HEK293T (cell line): ENCODE data around the gene CNTLN.
"Not testable (repeated sequence)": the region's sequence is repeated elsewhere in the genome, so short reads cannot be mapped to it uniquely, and the experiment has no call there.

Experiments used
- CTBP1 ChIP-seq: fragments of 450-650 bp; IDR thresholded peaks from 2 replicates; pipeline ENCODE4 v1.6.1; 2016; ENCODE audit warnings: borderline replicate concordance
- FOXM1 ChIP-seq: fragments of 450-650 bp; IDR thresholded peaks from 2 replicates; pipeline ENCODE4 v1.6.1; 2017; ENCODE audit warnings: mild to moderate bottlenecking, borderline replicate concordance
- SP1 ChIP-seq: fragments of 450-650 bp; IDR thresholded peaks from 2 replicates; pipeline ENCODE4 v1.6.1; 2017

DNA sequence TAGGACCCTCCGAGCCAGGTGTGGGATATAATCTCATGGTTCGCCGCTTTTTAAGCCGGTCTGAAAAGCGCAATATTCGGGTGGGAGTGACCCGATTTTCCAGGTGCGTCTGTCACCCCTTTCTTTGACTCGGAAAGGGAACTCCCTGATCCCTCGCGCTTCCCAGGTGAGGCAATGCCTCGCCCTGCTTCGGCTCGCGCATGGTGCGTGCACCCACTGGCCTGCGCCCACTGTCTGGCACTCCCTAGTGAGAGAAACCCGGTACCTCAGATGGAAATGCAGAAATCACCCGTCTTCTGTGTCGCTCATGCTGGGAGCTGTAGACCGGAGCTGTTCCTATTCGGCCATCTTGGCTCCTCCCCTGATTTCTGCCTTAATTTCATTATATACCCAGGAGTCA, 155.8 kb downstream of the CNTLN start:
- TF ChIP-seq FOXM1, SP1, CTBP1: not testable (repeated sequence)
